GM23248 (cell line): Measurements from ENCODE around the gene CACNA2D1. TPM values are rescaled to one million over a fixed set of nuclear protein-coding genes. Genes with fewer than 3 reads are reported as not detected.

Experiments
- DNase-seq: peaks from one replicate; pipeline ENCODE4 v3.0.0-alpha.2; 2015
- H2AFZ ChIP-seq: fragments of 200-600 bp; sonication (generic); 2 replicates; pipeline ENCODE4 v1.6.1; 2016; ENCODE audit warnings: antibody characterized with exemption
- H3F3A ChIP-seq: fragments of 200-600 bp; sonication (generic); 2 replicates; pipeline ENCODE4 v1.6.1; 2016; ENCODE audit warnings: mild to moderate bottlenecking, antibody characterized with exemption, mixed run types; ENCODE audit not compliant: insufficient read depth
- H3K27ac ChIP-seq: fragments of 200-600 bp; sonication (generic); 2 replicates; pipeline ENCODE4 v1.5.1; 2016; ENCODE audit warnings: mild to moderate bottlenecking
- H3K27me3 ChIP-seq: fragments of 200-600 bp; sonication (generic); replicated peaks from 2 replicates; pipeline ENCODE4 v1.6.1; 2016; ENCODE audit warnings: mild to moderate bottlenecking; ENCODE audit not compliant: insufficient read depth
- H3K36me3 ChIP-seq: fragments of 200-600 bp; sonication (generic); 2 replicates; pipeline ENCODE4 v1.6.1; 2016; ENCODE audit warnings: low read depth, mild to moderate bottlenecking
- H3K4me1 ChIP-seq: fragments of 200-600 bp; sonication (generic); 2 replicates; pipeline ENCODE4 v1.6.1; 2016; ENCODE audit warnings: mild to moderate bottlenecking; ENCODE audit not compliant: insufficient read depth
- H3K4me2 ChIP-seq: fragments of 200-600 bp; sonication (generic); one replicate; pipeline ENCODE4 v1.6.1; 2016; ENCODE audit warnings: mild to moderate bottlenecking; ENCODE audit not compliant: unreplicated experiment
- H3K4me3 ChIP-seq: fragments of 200-600 bp; sonication (generic); 2 replicates; pipeline ENCODE4 v1.5.1; 2016; ENCODE audit warnings: mild to moderate bottlenecking
- H3K79me2 ChIP-seq: fragments of 200-600 bp; sonication (generic); 2 replicates; pipeline ENCODE4 v1.6.1; 2016; ENCODE audit warnings: mild to moderate bottlenecking; ENCODE audit not compliant: insufficient read depth
- H3K9ac ChIP-seq: fragments of 200-600 bp; sonication (generic); 2 replicates; pipeline ENCODE4 v1.6.1; 2016; ENCODE audit warnings: mild to moderate bottlenecking
- H3K9me2 ChIP-seq: fragments of 200-600 bp; sonication (generic); 2 replicates; pipeline ENCODE4 v1.6.1; 2016; ENCODE audit warnings: mixed run types, mild to moderate bottlenecking, moderate library complexity; ENCODE audit not compliant: insufficient read depth
- H3K9me3 ChIP-seq: fragments of 200-600 bp; sonication (generic); one replicate; pipeline ENCODE4 v1.6.1; 2017; ENCODE audit warnings: low read depth
- H4K20me1 ChIP-seq: fragments of 200-600 bp; sonication (generic); 2 replicates; pipeline ENCODE4 v1.6.0; 2016; ENCODE audit not compliant: insufficient read depth
- EZH2 ChIP-seq: fragments of 200-600 bp; sonication (generic); IDR thresholded peaks from 2 replicates; pipeline ENCODE4 v1.6.1; 2018; ENCODE audit warnings: antibody characterized with exemption, mild to moderate bottlenecking; ENCODE audit not compliant: insufficient read depth, poor library complexity, severe bottlenecking
- EZH2phosphoT487 ChIP-seq: fragments of 200-600 bp; sonication (generic); IDR thresholded peaks from 2 replicates; pipeline ENCODE4 v1.6.1; 2018; ENCODE audit warnings: antibody characterized with exemption, moderate library complexity, mild to moderate bottlenecking, low read depth; ENCODE audit not compliant: insufficient read depth
- WGBS, 2 experiments: methylation state at CpG; one replicate each; pipeline ENCODE4 v1.1.6; 2015 to 2017; ENCODE audit warnings: low lambda C conversion rate in 2 of 2, low coverage in 1 of 2; ENCODE audit errors: missing lambda C conversion rate in 2 of 2; 5-methylcytosine and 5-hydroxymethylcytosine counted together
- in situ Hi-C: fragments of 300-500 bp; cut with MboI; formaldehyde crosslinking; loops from 2 replicates; pipeline ENCODE4 v1.15.0; 2020
- polyA plus RNA-seq: library from polyadenylated mRNA; unstranded; fragments of >200 nt; fragmentation: Nextera tagmentation; extraction: Ambion mirVana; gene quantifications from 2 replicates; pipeline ENCODE4 v1.2.1, GENCODE V29; 2016
- total RNA-seq: library from RNA; depleted of rRNA; stranded (reverse); fragments of >200 nt; shearing (Covaris generic); gene quantifications from 2 replicates; pipeline ENCODE4 v1.2.3, GENCODE V29; 2014

Gene CACNA2D1
- total and polyA plus RNA-seq, 2 experiments from 2014 or later, result 7.7 to 21.2 TPM

- in situ Hi-C loops, result no loop called here
- no peak overlapping the region for H3K9ac ChIP-seq
- H3K4me3 ChIP-seq, result no peak overlapping the region
- H3K4me2 ChIP-seq, result no peak overlapping the region
- H3K36me3 ChIP-seq, result no peaks in the 10 kb centered on the region
- no peak for DNase-seq
- H3K27ac ChIP-seq, result no peak overlapping the region
- no peaks in the 10 kb centered on the region for H3F3A ChIP-seq
- no peaks in the 10 kb centered on the region for H4K20me1 ChIP-seq
- H3K79me2 ChIP-seq, result no peaks in the 10 kb centered on the region
- WGBS, 2 experiments, result 60 to 66% methylated on average over 7 of the region's 7 CpGs
- no peaks in the 10 kb centered on the region for H3K9me3 ChIP-seq
- H3K27me3 ChIP-seq, result no peaks in the 10 kb centered on the region
- TF ChIP-seq EZH2phosphoT487, result no peak
- no peak for TF ChIP-seq EZH2
- H3K9me2 ChIP-seq, result no peaks in the 10 kb centered on the region
- 0 out of 2 replicates have a peak, but pooled peaks cover 1% of the 10 kb centered on the region for H3K4me1 ChIP-seq
- H2AFZ ChIP-seq, result no peak overlapping the region
These were observed 69.5 kb downstream of the CACNA2D1 start for GRCh38 chr7:82373926-82374635.

- DNase-seq, result no peak
- Histone ChIP-seq H3K4me1 (peaks cover 28% of the 10 kb centered on the region), H3K9me2 (no peaks in the 10 kb centered on the region), H3K27ac (no peak overlapping the region), H2AFZ (no peak overlapping the region), H4K20me1 (no peaks in the 10 kb centered on the region), H3K9ac (no peak overlapping the region), H3K79me2 (no peaks in the 10 kb centered on the region), H3K9me3 (no peaks in the 10 kb centered on the region), H3K4me3 (no peak overlapping the region), H3K36me3 (no peaks in the 10 kb centered on the region), H3K4me2 (no peak overlapping the region), H3F3A (peaks cover 13% of the 10 kb centered on the region), H3K27me3 (no peaks in the 10 kb centered on the region)
- in situ Hi-C loops, result no loop called here
- 97 to 100% methylated on average over 2 of the region's 2 CpGs for WGBS, 2 experiments
- TF ChIP-seq EZH2phosphoT487 (no peak), EZH2 (no peak)
These were observed 78.9 kb downstream of the CACNA2D1 start for GRCh38 chr7:82364671-82365070.

- TF ChIP-seq EZH2phosphoT487 (no peak), EZH2 (no peak)
- 62 to 92% methylated on average over 1 of the region's 1 CpG for WGBS, 2 experiments
- Histone ChIP-seq H3K4me2 (no peak overlapping the region), H3K9me3 (no peaks in the 10 kb centered on the region), H3F3A (peaks cover 13% of the 10 kb centered on the region), H2AFZ (no peak overlapping the region), H3K4me1 (peaks cover 26% of the 10 kb centered on the region), H3K9me2 (no peaks in the 10 kb centered on the region), H3K36me3 (no peaks in the 10 kb centered on the region), H4K20me1 (no peaks in the 10 kb centered on the region), H3K79me2 (no peaks in the 10 kb centered on the region), H3K27ac (no peak overlapping the region), H3K9ac (no peak overlapping the region), H3K27me3 (no peaks in the 10 kb centered on the region), H3K4me3 (no peak overlapping the region)
- in situ Hi-C loops, result no loop called here
- DNase-seq, result no peak
These were observed 79.5 kb downstream of the CACNA2D1 start for GRCh38 chr7:82364048-82364447.

GRCh38 chr7:82362129-82362706, 81.4 kb downstream of the CACNA2D1 start:
- Histone ChIP-seq H3K9me3 (no peaks in the 10 kb centered on the region), H4K20me1 (no peaks in the 10 kb centered on the region), H3K27me3 (no peaks in the 10 kb centered on the region), H3F3A (peaks cover 13% of the 10 kb centered on the region), H3K4me2 (peak overlapping the region; percentile 17), H3K4me1 (peaks cover 20% of the 10 kb centered on the region), H3K79me2 (no peaks in the 10 kb centered on the region), H2AFZ (peak overlapping the region; percentile 68), H3K27ac (peak overlapping the region; percentile 55), H3K9me2 (no peaks in the 10 kb centered on the region), H3K4me3 (peak overlapping the region; percentile 36), H3K9ac (0 out of 2 replicates have a peak overlapping the region, but pooled peaks have one; percentile 15), H3K36me3 (no peaks in the 10 kb centered on the region)
- TF ChIP-seq EZH2 (no peak), EZH2phosphoT487 (no peak)
- 0% methylated on average over 2 of the region's 2 CpGs for WGBS, 2 experiments
- in situ Hi-C loops, result no loop called here
- peak; percentile 81 for DNase-seq
